Measurements from ENCODE around the gene AIG1. TPM values are rescaled to one million over a fixed set of nuclear protein-coding genes. Genes with fewer than 3 reads are reported as not detected.

The AIG1 gene
- polyA plus RNA-seq, 3 donors = 10.4 to 30.2 (median 23.8) TPM

DNA sequence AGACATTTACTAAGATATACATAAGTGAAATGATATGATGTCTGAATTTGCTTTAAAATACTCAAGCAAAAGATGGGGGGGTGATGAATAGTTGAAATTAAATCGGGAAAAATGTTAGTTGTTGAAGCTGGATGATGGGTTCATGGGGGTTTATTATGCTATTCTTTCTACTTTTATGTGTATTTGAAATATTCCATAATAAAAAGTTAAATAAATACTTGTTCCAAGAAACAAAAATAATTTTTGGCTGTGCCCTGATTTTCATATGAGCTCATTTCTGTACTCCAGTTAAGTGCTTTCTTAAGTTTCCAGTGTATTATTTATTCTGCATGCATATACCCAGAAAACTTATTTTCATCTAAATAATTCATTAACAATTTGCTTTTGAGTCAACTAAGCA, 138.6 kb downstream of the AIG1 start:
- WGBS, 3 donors = 80 to 95% (median 83%) methylated on average over 1 of the region's 1 CpG
- H3K27ac ChIP-seq (ENCODE audit: low read depth, low read length) = no peak overlapping the region

GRCh38 chr6:143200167-143200770, 139.6 kb downstream of the AIG1 start:
- 86 to 97% (median 89%) methylated on average over 6 of the region's 6 CpGs for WGBS, 3 donors
- no peak overlapping the region for H3K27ac ChIP-seq (ENCODE audit: low read depth, low read length)

DNA sequence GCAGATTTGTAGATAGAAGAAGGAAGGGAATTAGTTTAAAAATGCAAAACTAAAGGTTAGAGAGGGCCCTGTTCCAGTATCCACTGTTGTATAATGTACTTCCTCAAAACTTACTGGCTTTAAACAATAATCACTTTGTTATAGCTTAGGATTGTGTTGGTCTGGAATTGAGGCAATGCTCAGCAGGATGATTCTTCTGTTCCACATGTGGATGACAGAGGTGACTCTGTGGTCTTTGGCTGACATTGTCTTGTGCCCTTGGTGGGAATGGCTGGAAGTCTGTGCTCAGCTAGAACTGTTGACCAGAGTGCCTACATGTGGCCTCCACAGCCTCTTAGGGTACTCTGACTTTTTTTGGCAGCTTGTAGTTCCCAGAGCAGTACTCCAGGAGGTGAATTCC, 143.4 kb downstream of the AIG1 start:
- H3K27ac ChIP-seq (ENCODE audit: low read depth, low read length) = no peak overlapping the region

DNA sequence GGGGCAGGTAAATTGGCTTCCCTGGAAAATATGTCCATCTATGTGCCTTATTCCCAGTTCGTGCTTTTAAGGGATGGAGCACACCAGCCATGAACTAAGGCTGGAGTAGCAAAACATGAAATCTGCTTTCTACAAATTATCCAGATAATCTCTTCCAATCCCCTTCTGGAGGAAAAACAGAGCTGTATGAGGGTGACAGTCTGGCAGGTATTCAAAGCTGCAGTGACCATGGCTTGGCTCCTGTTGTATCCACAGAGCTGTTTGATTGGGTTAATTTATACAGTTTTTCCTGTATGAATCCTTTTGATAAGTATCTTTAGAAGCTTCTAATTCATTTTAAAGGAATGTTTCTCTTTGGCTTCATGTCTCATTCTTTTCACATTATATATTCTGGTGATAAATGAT, 144.4 kb downstream of the AIG1 start:
- no peak overlapping the region for H3K27ac ChIP-seq (ENCODE audit: low read depth, low read length)
- 89 to 97% (median 93%) methylated on average over 1 of the region's 1 CpG for WGBS, 3 donors

- 61 to 79% (median 65%) methylated on average over 2 of the region's 2 CpGs for WGBS, 3 donors
- no peak overlapping the region for H3K27ac ChIP-seq (ENCODE audit: low read depth, low read length)
Observed at GRCh38 chr6:143205585-143205984, 144.9 kb downstream of the AIG1 start.

- H3K27ac ChIP-seq (ENCODE audit: low read depth, low read length) = no peak overlapping the region
- 56 to 70% (median 65%) methylated on average over 2 of the region's 2 CpGs for WGBS, 3 donors
Observed at GRCh38 chr6:143205991-143206390, 145.3 kb downstream of the AIG1 start.

- WGBS, 3 donors = 85 to 93% (median 89%) methylated on average over 1 of the region's 1 CpG
Observed at GRCh38 chr6:143206550-143206949, 145.9 kb downstream of the AIG1 start.

DNA sequence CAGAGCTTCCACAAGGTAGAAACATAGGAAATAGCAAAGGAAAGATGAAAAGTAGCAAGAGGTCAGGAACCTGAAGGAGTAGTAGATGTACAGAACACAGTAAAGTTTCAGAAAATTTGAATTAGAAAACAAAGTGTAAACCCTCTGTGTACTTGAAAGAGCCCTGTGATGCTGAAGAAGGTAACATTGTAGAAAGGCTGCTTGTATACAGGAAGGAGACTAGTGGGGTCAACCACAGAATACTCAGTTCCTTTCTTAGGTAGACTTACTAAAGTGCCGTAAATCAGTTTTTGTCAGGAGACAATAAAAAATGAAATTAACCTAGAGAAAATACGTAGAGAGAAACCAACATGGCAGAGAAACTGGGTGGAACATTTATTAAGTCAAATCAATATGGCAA, 149.7 kb downstream of the AIG1 start:
- no peak overlapping the region for H3K27ac ChIP-seq (ENCODE audit: low read depth, low read length)
- WGBS, 3 donors = 89 to 94% (median 92%) methylated on average over 2 of the region's 2 CpGs

More at GRCh38 chr6:143206550-143206949, 145.9 kb downstream of the AIG1 start:
- no peak overlapping the region for H3K27ac ChIP-seq (ENCODE audit: low read depth, low read length)

DNA sequence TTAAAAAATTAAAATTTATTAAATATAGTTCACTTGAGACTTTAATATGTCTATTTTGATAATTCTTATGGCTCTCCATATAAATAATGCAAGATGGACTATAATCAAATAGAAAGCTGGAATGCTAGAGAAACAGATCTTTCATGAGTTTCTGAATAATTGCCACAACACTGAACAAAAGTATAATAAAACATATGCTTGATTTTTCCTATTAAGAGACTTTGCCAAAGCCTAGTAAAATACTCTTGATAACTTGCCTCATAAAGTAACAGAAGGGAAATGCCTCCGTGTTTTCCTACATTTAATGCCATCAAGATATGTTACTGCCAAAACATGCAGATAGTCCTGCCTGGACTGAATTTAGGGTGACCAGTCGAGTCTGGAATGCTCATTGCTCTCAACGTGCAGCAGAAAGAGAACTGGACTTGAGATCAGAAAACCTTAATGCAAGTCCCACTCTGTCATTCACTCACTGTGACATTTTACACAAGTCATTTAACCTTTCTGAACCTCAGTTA, 153.2 kb downstream of the AIG1 start:
- H3K27ac ChIP-seq (ENCODE audit: low read depth, low read length) = no peak overlapping the region
- WGBS, 3 donors = 69 to 84% (median 72%) methylated on average over 3 of the region's 3 CpGs

DNA sequence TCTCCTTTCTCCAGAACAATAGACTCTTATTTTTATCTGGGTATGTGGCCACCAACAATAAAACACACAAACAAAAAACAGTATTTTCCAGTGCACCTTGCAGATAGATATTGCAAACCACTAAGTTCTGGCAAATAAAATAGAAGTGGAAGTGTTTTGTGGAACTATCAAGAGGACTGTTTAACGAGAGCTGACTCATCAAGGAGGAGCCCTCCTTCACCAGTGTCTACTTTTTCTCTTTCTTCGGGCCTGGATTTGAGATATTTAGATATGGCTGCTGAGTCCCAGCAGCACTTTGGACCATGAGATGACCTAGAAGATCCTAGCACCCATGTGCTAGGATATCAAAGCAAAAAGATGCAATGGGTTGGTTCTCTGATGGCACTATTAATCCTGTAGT, 154.7 kb downstream of the AIG1 start:
- no peak overlapping the region for H3K27ac ChIP-seq (ENCODE audit: low read depth, low read length)
- 60 to 83% (median 69%) methylated on average over 2 of the region's 2 CpGs for WGBS, 3 donors

GRCh38 chr6:143215771-143216170, 155.1 kb downstream of the AIG1 start:
- H3K27ac ChIP-seq (ENCODE audit: low read depth, low read length) = no peak overlapping the region
- 56 to 73% (median 57%) methylated on average over 1 of the region's 1 CpG for WGBS, 3 donors

DNA sequence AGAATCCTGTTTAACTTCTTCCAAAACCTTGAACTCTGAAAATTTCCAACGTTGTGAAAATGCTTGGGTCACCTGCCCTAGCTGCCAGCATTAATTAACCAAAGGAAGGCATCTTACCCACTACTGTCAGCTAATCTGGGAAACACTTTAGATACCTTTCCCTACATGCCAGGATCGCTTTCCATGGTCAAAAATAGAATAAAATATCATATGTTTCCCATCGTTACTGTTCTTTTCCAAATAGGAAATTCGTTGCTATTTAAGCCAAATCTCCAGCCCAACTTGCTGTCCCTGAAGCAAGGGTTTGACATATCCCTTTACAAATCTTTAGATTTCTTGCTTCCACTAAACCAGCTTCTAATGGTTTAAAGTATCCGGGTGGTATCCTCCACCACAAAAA, 157.5 kb downstream of the AIG1 start:
- H3K27ac ChIP-seq (ENCODE audit: low read depth, low read length) = no peak overlapping the region
- 84 to 86% (median 85%) methylated on average over 5 of the region's 5 CpGs for WGBS, 3 donors

GRCh38 chr6:143221698-143222097, 161.0 kb downstream of the AIG1 start:
- 63 to 78% (median 66%) methylated on average over 5 of the region's 5 CpGs for WGBS, 3 donors
- H3K27ac ChIP-seq (ENCODE audit: low read depth, low read length) = no peak overlapping the region

DNA sequence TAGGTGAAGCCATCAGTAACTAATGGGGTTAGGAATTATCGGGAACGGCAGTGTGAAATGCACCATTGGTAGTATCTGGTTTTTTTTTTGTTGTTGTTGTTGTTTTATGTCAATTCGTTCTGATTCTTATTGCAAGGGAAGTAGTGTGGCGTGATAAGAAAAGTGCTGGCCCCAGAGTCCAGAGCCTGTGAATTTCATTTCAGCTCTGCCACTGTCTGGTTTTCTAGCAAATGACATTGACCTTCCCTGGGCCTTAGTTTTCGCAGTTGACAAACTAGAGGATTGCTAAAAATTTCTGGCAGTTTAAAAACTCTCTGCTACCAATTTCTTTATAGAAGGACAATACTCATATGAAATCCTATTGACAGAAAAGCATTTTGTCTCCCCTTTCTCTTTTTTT, 161.6 kb downstream of the AIG1 start:
- H3K27ac ChIP-seq (ENCODE audit: low read depth, low read length) = no peak overlapping the region
- 72 to 77% (median 74%) methylated on average over 5 of the region's 5 CpGs for WGBS, 3 donors

- no peak overlapping the region for H3K27ac ChIP-seq (ENCODE audit: low read depth, low read length)
Observed at GRCh38 chr6:143222801-143223231, 162.1 kb downstream of the AIG1 start.

GRCh38 chr6:143223895-143224294, 163.2 kb downstream of the AIG1 start:
- no peak overlapping the region for H3K27ac ChIP-seq (ENCODE audit: low read depth, low read length)
- WGBS, 3 donors = 46 to 74% (median 65%) methylated on average over 8 of the region's 8 CpGs

More at GRCh38 chr6:143222801-143223231, 162.1 kb downstream of the AIG1 start:
- 55 to 85% (median 62%) methylated on average over 2 of the region's 2 CpGs for WGBS, 3 donors

DNA sequence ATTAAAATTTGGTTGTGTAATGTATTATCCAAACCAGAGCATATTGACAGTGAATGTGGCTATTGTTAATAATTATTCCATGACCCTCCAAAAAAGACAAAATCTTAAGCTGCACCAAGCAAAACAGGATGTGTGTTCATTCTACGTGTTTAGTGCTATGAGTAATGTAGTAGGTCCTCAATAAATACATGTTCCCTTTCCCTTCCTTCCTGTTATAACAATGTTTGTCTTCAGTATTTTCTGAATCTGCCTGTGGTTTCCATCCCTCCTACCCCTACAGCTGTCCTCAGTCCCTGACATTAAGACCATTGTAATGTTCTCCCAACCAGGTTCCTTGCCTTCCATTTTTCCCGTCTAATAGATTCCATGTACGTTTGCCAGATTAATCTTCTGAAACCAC, 163.8 kb downstream of the AIG1 start:
- no peak overlapping the region for H3K27ac ChIP-seq (ENCODE audit: low read depth, low read length)
- WGBS, 3 donors = 84 to 95% (median 85%) methylated on average over 3 of the region's 3 CpGs

DNA sequence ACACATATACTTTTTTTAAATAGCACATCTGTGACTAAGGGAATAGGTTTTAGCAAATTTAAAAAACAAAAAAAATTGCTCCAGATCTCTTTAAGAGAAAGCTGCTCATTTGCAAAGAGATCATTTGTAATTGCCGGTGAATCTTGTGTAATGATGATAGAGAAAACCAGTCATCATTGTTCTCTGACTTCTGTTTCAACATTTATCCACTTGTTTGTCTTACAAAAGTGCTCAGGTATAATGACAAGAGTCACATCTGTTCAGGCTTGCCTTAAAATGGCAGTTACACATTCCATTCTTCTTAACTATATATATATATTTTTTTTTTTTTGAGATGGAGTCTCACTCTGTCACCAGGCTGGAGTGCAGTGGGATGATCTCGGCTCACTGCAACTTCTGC, 165.2 kb downstream of the AIG1 start:
- 80 to 95% (median 85%) methylated on average over 2 of the region's 2 CpGs for WGBS, 3 donors

GRCh38 chr6:143227675-143228074, 167.0 kb downstream of the AIG1 start:
- H3K27ac ChIP-seq (ENCODE audit: low read depth, low read length) = no peak overlapping the region
- WGBS, 3 donors = 84 to 93% (median 88%) methylated on average over 3 of the region's 3 CpGs

More for the DNA sequence above, 165.2 kb downstream of the AIG1 start:
- no peak overlapping the region for H3K27ac ChIP-seq (ENCODE audit: low read depth, low read length)

- WGBS, 3 donors = 80 to 88% (median 80%) methylated on average over 1 of the region's 1 CpG
- no peak overlapping the region for H3K27ac ChIP-seq (ENCODE audit: low read depth, low read length)
Observed at GRCh38 chr6:143229400-143229799, 168.7 kb downstream of the AIG1 start.
